OCI-LY1 (cell line): Measurements from ENCODE around the gene BICDL2.

Experiments used
- CTCF ChIP-seq: fragments of 200-600 bp; sonication (generic), shearing (Covaris generic); IDR thresholded peaks from 2 replicates; pipeline ENCODE4 v1.5.1; 2017; ENCODE audit warnings: mild to moderate bottlenecking, antibody characterized with exemption, low read length, moderate library complexity, mixed read lengths
- EZH2 ChIP-seq: fragments of 200-600 bp; sonication (generic), shearing (Covaris generic); IDR thresholded peaks from 2 replicates; pipeline ENCODE4 v1.8.0; 2017; ENCODE audit warnings: borderline replicate concordance, mixed run types, mild to moderate bottlenecking, antibody characterized with exemption, low read length, moderate library complexity, mixed read lengths

GRCh38 chr16:3013998-3014690, 22.6 kb downstream of the BICDL2 start:
- no peak for TF ChIP-seq CTCF
- no peak for TF ChIP-seq EZH2
